CD4-positive, alpha-beta T cell (primary cell): ENCODE measurements around the gene EIF2AK3. TPM values are rescaled to one million over a fixed set of nuclear protein-coding genes. Genes with fewer than 3 reads are reported as not detected.
"Not testable (repeated sequence)": the region's sequence is repeated elsewhere in the genome, so short reads cannot be mapped to it uniquely, and the experiment has no call there.

Source experiments
- ATAC-seq: fragments of 200-7000 bp; cut with Tn5 transposase; one replicate; pipeline ENCODE4 v1.10.0; 2022; ENCODE audit warnings: mild to moderate bottlenecking; ENCODE audit not compliant: poor library complexity
- CTCF ChIA-PET: fragments of 350-600 bp; sonication (Branson Sonifier 250); formaldehyde crosslinking; loops from one replicate; lab custom pipeline; 2021; ENCODE audit warnings: antibody characterized with exemption, inconsistent platforms; lab: Charles Lee
- POLR2A ChIA-PET: fragments of 350-600 bp; sonication (Branson Sonifier 250); formaldehyde crosslinking; loops from one replicate; lab custom pipeline; 2021; ENCODE audit warnings: antibody characterized with exemption, inconsistent platforms; lab: Charles Lee
- DNase-seq, 14 experiments: peaks; one replicate each; pipeline ENCODE4 v3.0.0-alpha.2; 2013 to 2020; ENCODE audit warnings: mixed read lengths in 2 of 14
- H3K27ac ChIP-seq, 2 donors: one replicate each; pipeline versions ENCODE4 v1.5.1 to v1.7.0; 2013; ENCODE audit warnings: low read length in 2 of 2, low read depth in 1 of 2, mild to moderate bottlenecking in 1 of 2
- H3K27me3 ChIP-seq, 2 experiments: 1 replicate in 1 of 2; 2 replicates in 1 of 2; pipeline versions ENCODE4 v1.6.1 to v1.7.0; 2013; ENCODE audit warnings: low read length in 2 of 2, control low read depth in 1 of 2, mild to moderate bottlenecking in 1 of 2, moderate library complexity in 1 of 2; ENCODE audit not compliant: insufficient read depth in 2 of 2, control insufficient read depth in 1 of 2
- H3K36me3 ChIP-seq: one replicate; pipeline ENCODE4 v1.6.1; 2013; ENCODE audit warnings: low read length, control low read depth; ENCODE audit not compliant: insufficient read depth
- H3K4me1 ChIP-seq: one replicate; pipeline ENCODE4 v1.6.1; 2013; ENCODE audit warnings: low read length, control low read depth; ENCODE audit not compliant: insufficient read depth
- H3K4me3 ChIP-seq: one replicate; pipeline ENCODE4 v1.5.1; 2013; ENCODE audit warnings: mild to moderate bottlenecking, low read length, moderate library complexity
- H3K9me3 ChIP-seq, 2 experiments: 1 replicate in 1 of 2; 2 replicates in 1 of 2; pipeline versions ENCODE4 v1.6.1 to v1.7.0; 2013; ENCODE audit warnings: low read length in 2 of 2, mild to moderate bottlenecking in 2 of 2, control low read depth in 1 of 2, moderate library complexity in 1 of 2; ENCODE audit not compliant: control insufficient read depth in 1 of 2, insufficient read depth in 1 of 2
- H3K27ac Mint-ChIP-seq: one replicate; pipeline ENCODE4 v1.8.0; 2020; ENCODE audit warnings: mixed read lengths
- H3K27me3 Mint-ChIP-seq: one replicate; pipeline ENCODE4 v1.8.0; 2021; ENCODE audit warnings: mixed read lengths
- H3K36me3 Mint-ChIP-seq: one replicate; pipeline ENCODE4 v1.8.0; 2021; ENCODE audit warnings: low read depth, mixed read lengths
- H3K4me1 Mint-ChIP-seq: one replicate; pipeline ENCODE4 v1.8.0; 2021; ENCODE audit warnings: low read depth, mixed read lengths
- H3K4me3 Mint-ChIP-seq: one replicate; pipeline ENCODE4 v1.8.0; 2020; ENCODE audit warnings: mild to moderate bottlenecking, mixed read lengths
- H3K9me3 Mint-ChIP-seq: one replicate; pipeline ENCODE4 v1.8.0; 2020; ENCODE audit warnings: mixed read lengths
- intact Hi-C, 2 experiments: fragments of 100-400 bp; cut with DNase I in 1 of 2; cut with micrococcal nuclease in 1 of 2; formaldehyde crosslinking; loops; one replicate each; pipeline versions ENCODE4 v1.15.1 to v1.9.0; 2023 to 2025; cut with DNase I, micrococcal nuclease
- total RNA-seq, 174 experiments: library from RNA in 2 of 174; stranded (reverse) in 2 of 174; gene quantifications; one replicate each; pipeline ENCODE4 v1.2.3 and lab custom pipeline; 2021 to 2026
- TF ChIP-seq, protein P1 (sequence below): fragments of 200-600 bp; IDR thresholded peaks from one replicate; pipeline ENCODE4 v1.8.0; 2022; ENCODE audit warnings: antibody characterized with exemption, mild to moderate bottlenecking

The EIF2AK3 gene
- total RNA-seq, 2 experiments from 2014 or later = 30.6 to 37.0 TPM

GRCh38 chr2:88627856-88628570 lies 749 bp upstream of the EIF2AK3 start:
- Histone ChIP-seq H3K27ac (peak overlapping the region; percentile 91 to 97), H3K27me3 (no peaks in the 10 kb centered on the region), H3K9me3 (no peaks in the 10 kb centered on the region), H3K4me1 (peaks cover 30% of the 10 kb centered on the region), H3K36me3 (no peaks in the 10 kb centered on the region), H3K4me3 (peak overlapping the region; percentile 80)
- H3K9me3 Mint-ChIP-seq = no peaks in the 10 kb centered on the region
- ATAC-seq (peak; percentile 41), DNase-seq (peak; percentile 46 to 94 (median 66))
- no peak overlapping the region for H3K4me3 Mint-ChIP-seq
- TF ChIP-seq, protein P1, sequence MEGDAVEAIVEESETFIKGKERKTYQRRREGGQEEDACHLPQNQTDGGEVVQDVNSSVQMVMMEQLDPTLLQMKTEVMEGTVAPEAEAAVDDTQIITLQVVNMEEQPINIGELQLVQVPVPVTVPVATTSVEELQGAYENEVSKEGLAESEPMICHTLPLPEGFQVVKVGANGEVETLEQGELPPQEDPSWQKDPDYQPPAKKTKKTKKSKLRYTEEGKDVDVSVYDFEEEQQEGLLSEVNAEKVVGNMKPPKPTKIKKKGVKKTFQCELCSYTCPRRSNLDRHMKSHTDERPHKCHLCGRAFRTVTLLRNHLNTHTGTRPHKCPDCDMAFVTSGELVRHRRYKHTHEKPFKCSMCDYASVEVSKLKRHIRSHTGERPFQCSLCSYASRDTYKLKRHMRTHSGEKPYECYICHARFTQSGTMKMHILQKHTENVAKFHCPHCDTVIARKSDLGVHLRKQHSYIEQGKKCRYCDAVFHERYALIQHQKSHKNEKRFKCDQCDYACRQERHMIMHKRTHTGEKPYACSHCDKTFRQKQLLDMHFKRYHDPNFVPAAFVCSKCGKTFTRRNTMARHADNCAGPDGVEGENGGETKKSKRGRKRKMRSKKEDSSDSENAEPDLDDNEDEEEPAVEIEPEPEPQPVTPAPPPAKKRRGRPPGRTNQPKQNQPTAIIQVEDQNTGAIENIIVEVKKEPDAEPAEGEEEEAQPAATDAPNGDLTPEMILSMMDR = no peak
- peaks cover 12% of the 10 kb centered on the region for H3K4me1 Mint-ChIP-seq
- ChIA-PET CTCF (interaction anchor here (1.9 to 2.4 kb wide), 2 partner anchors 44 to 63 kb away, joined by 8 to 9 read pairs; partner anchors contain the start of gene RPIA), POLR2A (interaction anchor here (0.7 to 3.5 kb wide), 13 partner anchors 8 to 573 kb away, joined by 3 to 55 read pairs (median 4); partner anchors contain the start of gene RPIA)
- H3K27ac Mint-ChIP-seq = no peak overlapping the region
- no peaks in the 10 kb centered on the region for H3K27me3 Mint-ChIP-seq
- intact Hi-C loops = loop anchor here (1.0 to 5.0 kb wide), 4 partner anchors 36 to 611 kb away; partner anchors contain the start of genes RPIA (in 2 of the 2) and RNU2-63P (in 1 of the 2)
- peaks cover 3% of the 10 kb centered on the region for H3K36me3 Mint-ChIP-seq

DNA sequence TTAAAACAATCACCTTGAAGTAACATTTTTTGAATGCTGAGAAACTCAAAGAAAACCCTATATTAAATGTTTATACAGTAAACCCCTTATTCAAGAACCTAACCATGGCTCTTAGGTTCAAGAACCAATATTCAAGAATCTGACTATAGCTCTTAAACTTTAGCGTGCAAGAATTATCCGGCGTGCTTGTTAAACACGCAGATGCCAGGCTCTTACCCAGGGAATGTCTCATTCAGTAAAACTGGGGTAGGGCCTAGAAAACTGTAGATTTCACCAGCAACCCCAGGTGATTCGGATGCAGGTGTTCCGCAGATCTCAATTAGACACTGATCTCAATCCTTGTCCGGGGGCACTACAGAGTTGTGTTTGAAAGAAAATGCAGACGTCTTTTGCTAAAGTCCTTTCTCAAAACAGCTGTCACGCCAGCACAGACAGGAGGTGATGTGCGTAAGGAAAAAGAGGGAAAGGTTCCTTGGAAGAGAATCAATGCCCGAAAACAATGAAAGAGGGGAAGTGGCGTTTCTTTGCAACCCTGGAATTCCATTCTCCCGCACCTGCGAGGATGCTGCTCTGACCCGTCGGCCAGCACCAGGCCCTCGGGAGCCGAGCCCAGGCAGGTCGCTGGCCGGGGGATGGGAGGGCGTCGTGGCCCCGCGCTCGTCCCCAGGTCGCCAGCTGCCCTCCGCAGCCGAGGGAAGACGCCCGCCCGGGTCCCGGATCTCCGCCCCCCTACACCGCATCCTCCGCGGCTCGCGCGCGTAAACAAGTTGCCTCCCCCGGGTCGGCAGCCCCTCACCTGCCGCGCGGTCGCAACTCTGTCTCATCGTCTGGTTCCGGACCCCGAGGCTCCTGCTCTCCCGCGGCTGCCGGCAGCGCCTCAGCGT lies 851 bp downstream of the EIF2AK3 start:
- Histone ChIP-seq H3K4me3 (peak overlapping the region; percentile 80), H3K27me3 (no peaks in the 10 kb centered on the region), H3K27ac (peak overlapping the region in 1 of 2 donors; percentile 93), H3K9me3 (no peaks in the 10 kb centered on the region), H3K4me1 (peaks cover 30% of the 10 kb centered on the region), H3K36me3 (no peaks in the 10 kb centered on the region)
- Mint-ChIP-seq H3K4me3 (peak overlapping the region; percentile 96), H3K27ac (no peak overlapping the region), H3K4me1 (peaks cover 22% of the 10 kb centered on the region), H3K9me3 (no peaks in the 10 kb centered on the region), H3K36me3 (peaks cover 3% of the 10 kb centered on the region), H3K27me3 (no peaks in the 10 kb centered on the region)
- peak in 13 of 14 experiments; percentile 16 to 71 (median 46) for DNase-seq
- TF ChIP-seq, protein P1 = no peak
- POLR2A ChIA-PET = interaction anchor here (0.7 to 3.5 kb wide), 10 partner anchors 8 to 537 kb away, joined by 3 to 55 read pairs (median 3); partner anchors contain the start of gene RPIA
- CTCF ChIA-PET = interaction anchor here (1.2 kb wide), 1 partner anchor 66 kb away, joined by 4 read pairs; no protein-coding TSS in a partner anchor
- ATAC-seq = peak; percentile 3
- intact Hi-C loops = loop anchor here (1.0 to 5.0 kb wide), 4 partner anchors 34 to 609 kb away; partner anchors contain the start of genes RNU2-63P (in 1 of the 2) and RPIA (in 1 of the 2)

DNA sequence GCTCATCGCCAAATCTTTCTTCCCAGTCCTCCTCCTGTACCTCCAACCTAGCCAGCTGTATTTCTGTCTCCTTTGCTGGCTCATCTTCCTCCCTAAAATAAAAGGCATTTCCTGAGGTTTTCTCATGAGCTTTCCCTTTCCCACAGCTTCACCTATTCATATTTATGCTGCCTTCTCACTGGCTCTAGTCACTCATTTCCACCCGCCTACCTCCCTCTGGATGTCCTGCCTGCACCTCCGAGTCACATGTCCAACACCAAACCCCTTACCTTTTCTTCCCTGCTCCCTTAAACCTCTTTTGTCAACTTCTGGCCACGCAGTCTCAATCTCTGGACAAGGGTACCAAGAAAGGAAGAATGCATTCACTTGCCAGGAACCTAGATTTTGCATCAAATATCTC lies 2.8 kb downstream of the EIF2AK3 start:
- Mint-ChIP-seq H3K27ac (no peak overlapping the region), H3K4me3 (no peak overlapping the region), H3K27me3 (no peaks in the 10 kb centered on the region), H3K36me3 (peaks cover 3% of the 10 kb centered on the region), H3K4me1 (peaks cover 38% of the 10 kb centered on the region), H3K9me3 (no peaks in the 10 kb centered on the region)
- Histone ChIP-seq H3K9me3 (no peaks in the 10 kb centered on the region), H3K36me3 (no peaks in the 10 kb centered on the region), H3K27ac (no peak overlapping the region), H3K4me3 (no peak overlapping the region), H3K4me1 (peaks cover 30% of the 10 kb centered on the region), H3K27me3 (no peaks in the 10 kb centered on the region)
- intact Hi-C loops = no loop called here
- POLR2A ChIA-PET = no interaction called here
- TF ChIP-seq, protein P1 = no peak
- CTCF ChIA-PET = interaction anchor here (1.0 kb wide), 1 partner anchor 13 kb away, joined by 4 read pairs; no protein-coding TSS in a partner anchor
- DNase-seq (no peak), ATAC-seq (no peak)

- H3K36me3 Mint-ChIP-seq, H3K9me3 ChIP-seq, DNase-seq, H3K27me3 ChIP-seq, H3K9me3 Mint-ChIP-seq, H3K27ac ChIP-seq, intact Hi-C loops, ATAC-seq, H3K36me3 ChIP-seq, H3K4me3 ChIP-seq, H3K27me3 Mint-ChIP-seq, H3K4me3 Mint-ChIP-seq, H3K27ac Mint-ChIP-seq, POLR2A ChIA-PET: not testable (repeated sequence)
- H3K4me1 ChIP-seq = peaks cover 30% of the 10 kb centered on the region
- H3K4me1 Mint-ChIP-seq = peaks cover 40% of the 10 kb centered on the region
- CTCF ChIA-PET = interaction anchor here (1.0 kb wide), 1 partner anchor 13 kb away, joined by 4 read pairs; no protein-coding TSS in a partner anchor
Observed at GRCh38 chr2:88623831-88624465, 3.3 kb downstream of the EIF2AK3 start.
